Suprapubic skin (tissue), 4 donors: ENCODE results near the gene HRNR. TPM values are rescaled to one million over a fixed set of nuclear protein-coding genes. Genes with fewer than 3 reads are reported as not detected.
"Not testable (repeated sequence)": the region's sequence is repeated elsewhere in the genome, so short reads cannot be mapped to it uniquely, and the experiment has no call there.

ENCODE experiments used
- DNase-seq, 2 donors: peaks; one replicate each; pipeline ENCODE4 v3.0.0-alpha.2; 2019; ENCODE audit warnings: low spot score in 2 of 2
- H3K27ac ChIP-seq: fragments of 200-600 bp; sonication (generic); one replicate; pipeline ENCODE4 v1.5.1; 2019
- H3K27me3 ChIP-seq: fragments of 200-600 bp; sonication (generic); one replicate; pipeline ENCODE4 v1.5.1; 2019
- H3K36me3 ChIP-seq: fragments of 200-600 bp; sonication (generic); one replicate; pipeline ENCODE4 v1.5.1; 2019
- H3K4me1 ChIP-seq: fragments of 200-600 bp; sonication (generic); one replicate; pipeline ENCODE4 v1.5.1; 2019
- H3K4me3 ChIP-seq: fragments of 200-600 bp; sonication (generic); one replicate; pipeline ENCODE4 v1.5.1; 2019; ENCODE audit warnings: mild to moderate bottlenecking
- H3K9me3 ChIP-seq: fragments of 200-600 bp; sonication (generic); one replicate; pipeline ENCODE4 v1.5.1; 2019
- CTCF ChIP-seq, 2 donors: fragments of 200-600 bp in 1 of 2; fragments of 450-650 bp in 1 of 2; sonication (generic) in 1 of 2; IDR thresholded peaks; one replicate each; pipeline ENCODE4 v1.5.1; 2016 to 2019; ENCODE audit warnings: antibody characterized with exemption in 2 of 2, mild to moderate bottlenecking in 1 of 2, moderate library complexity in 1 of 2
- EP300 ChIP-seq: sonication (generic); formaldehyde crosslinking; IDR thresholded peaks from one replicate; pipeline ENCODE4 v1.6.1; 2017; ENCODE audit warnings: antibody characterized with exemption
- POLR2A ChIP-seq, 2 donors: fragments of 450-650 bp; IDR thresholded peaks; one replicate each; pipeline ENCODE4 v1.6.1; 2017; ENCODE audit warnings: antibody characterized with exemption in 2 of 2, mild to moderate bottlenecking in 2 of 2, moderate library complexity in 2 of 2
- POLR2AphosphoS5 ChIP-seq, 3 donors: sonication (generic); formaldehyde crosslinking; IDR thresholded peaks; one replicate each; pipeline ENCODE4 v1.6.1; 2017; ENCODE audit warnings: antibody characterized with exemption in 3 of 3
- WGBS: methylation state at CpG from one replicate; pipeline ENCODE4 v1.1.5; 2018; 5-methylcytosine and 5-hydroxymethylcytosine counted together
- total RNA-seq, 4 donors: library from RNA; depleted of rRNA; stranded (reverse); fragments of >200 nt; gene quantifications; one replicate each; pipeline ENCODE4 v1.1.0, GENCODE V29; 2016

Gene HRNR
- total RNA-seq, result not detected

- TF ChIP-seq CTCF (IDR thresholded peaks at IDR 0.05) (no peak), EP300 (no peak), POLR2A (IDR thresholded peaks at IDR 0.05) (no peak), POLR2AphosphoS5 (IDR thresholded peaks at IDR 0.05) (no peak)
- Histone ChIP-seq H3K4me3 (no peak within 1 kb of the TSS), H3K9me3 (no peaks in the 10 kb centered on the region), H3K27me3 (no peaks in the 10 kb centered on the region), H3K27ac (no peak within 1 kb of the TSS), H3K4me1 (no peaks in the 10 kb centered on the region), H3K36me3 (no peaks in the 10 kb centered on the region)
- DNase-seq, result no peak
- 86% methylated on average over 2 of the region's 2 CpGs for WGBS
Measured at GRCh38 chr1:152224093-152224492, at the start of gene HRNR. Gene HRNR, minus strand, starts transcription at chr1:152224193. Its CDS starts 940 bp downstream, at chr1:152223253.

- not testable (repeated sequence) for H3K4me3 ChIP-seq, DNase-seq, H3K9me3 ChIP-seq, H3K36me3 ChIP-seq, H3K4me1 ChIP-seq, H3K27me3 ChIP-seq, H3K27ac ChIP-seq
- WGBS, result 96% methylated on average over 8 of the region's 21 CpGs
Measured at GRCh38 chr1:152256394-152256793, 32.4 kb upstream of the HRNR start.

- TF ChIP-seq POLR2AphosphoS5 (IDR thresholded peaks at IDR 0.05) (no peak), EP300 (no peak), POLR2A (IDR thresholded peaks at IDR 0.05) (no peak), CTCF (IDR thresholded peaks at IDR 0.05) (no peak)
- H3K27me3 ChIP-seq, result no peaks in the 10 kb centered on the region
- DNase-seq, result no peak
- no peaks in the 10 kb centered on the region for H3K36me3 ChIP-seq
- H3K4me3 ChIP-seq, result no peak overlapping the region
- no peaks in the 10 kb centered on the region for H3K9me3 ChIP-seq
- peaks cover 9% of the 10 kb centered on the region for H3K4me1 ChIP-seq
- 48% methylated on average over 4 of the region's 4 CpGs for WGBS
- H3K27ac ChIP-seq, result no peak overlapping the region
Measured at GRCh38 chr1:152252157-152252556, 28.2 kb upstream of the HRNR start.

- no peak for DNase-seq
- TF ChIP-seq POLR2AphosphoS5 (IDR thresholded peaks at IDR 0.05) (no peak), POLR2A (IDR thresholded peaks at IDR 0.05) (no peak)
- H3K9me3 ChIP-seq, result no peaks in the 10 kb centered on the region
- H3K27me3 ChIP-seq, result no peaks in the 10 kb centered on the region
- no peak overlapping the region for H3K27ac ChIP-seq
- H3K4me3 ChIP-seq, result no peak overlapping the region
- no peaks in the 10 kb centered on the region for H3K36me3 ChIP-seq
- WGBS, result 64% methylated on average over 2 of the region's 2 CpGs
- H3K4me1 ChIP-seq, result peaks cover 9% of the 10 kb centered on the region
Measured at GRCh38 chr1:152251391-152251790, 27.4 kb upstream of the HRNR start.

- Histone ChIP-seq H3K4me3 (no peak overlapping the region), H3K27ac (no peak overlapping the region), H3K36me3 (no peaks in the 10 kb centered on the region), H3K9me3 (no peaks in the 10 kb centered on the region), H3K4me1 (peaks cover 5% of the 10 kb centered on the region), H3K27me3 (no peaks in the 10 kb centered on the region)
- 48% methylated on average over 1 of the region's 1 CpG for WGBS
- DNase-seq, result no peak
- TF ChIP-seq POLR2AphosphoS5 (IDR thresholded peaks at IDR 0.05), result no peak
Measured at GRCh38 chr1:152247316-152247715, 23.3 kb upstream of the HRNR start.

GRCh38 chr1:152244576-152245273, 20.7 kb upstream of the HRNR start:
- DNase-seq, result no peak
- Histone ChIP-seq H3K4me1 (no peaks in the 10 kb centered on the region), H3K4me3 (no peak overlapping the region), H3K9me3 (no peaks in the 10 kb centered on the region), H3K27ac (no peak overlapping the region), H3K27me3 (no peaks in the 10 kb centered on the region), H3K36me3 (no peaks in the 10 kb centered on the region)
- TF ChIP-seq POLR2A (IDR thresholded peaks at IDR 0.05), result no peak
- no peak for TF ChIP-seq EP300
- no peak for TF ChIP-seq POLR2AphosphoS5 (IDR thresholded peaks at IDR 0.05)
- no peak for TF ChIP-seq CTCF (IDR thresholded peaks at IDR 0.05)
- 37% methylated on average over 2 of the region's 2 CpGs for WGBS

GRCh38 chr1:152237093-152237492, 13.1 kb upstream of the HRNR start:
- H3K27ac ChIP-seq, result no peak overlapping the region
- DNase-seq, result no peak
- no peaks in the 10 kb centered on the region for H3K27me3 ChIP-seq
- no peaks in the 10 kb centered on the region for H3K4me1 ChIP-seq
- no peak overlapping the region for H3K4me3 ChIP-seq
- 95% methylated on average over 1 of the region's 1 CpG for WGBS
- no peaks in the 10 kb centered on the region for H3K36me3 ChIP-seq
- no peaks in the 10 kb centered on the region for H3K9me3 ChIP-seq
- no peak for TF ChIP-seq POLR2AphosphoS5 (IDR thresholded peaks at IDR 0.05)
- no peak for TF ChIP-seq POLR2A (IDR thresholded peaks at IDR 0.05)
- TF ChIP-seq CTCF (IDR thresholded peaks at IDR 0.05), result no peak
- no peak for TF ChIP-seq EP300
